Measurements from ENCODE around the gene FBLN1. TPM values are rescaled to one million over a fixed set of nuclear protein-coding genes. Genes with fewer than 3 reads are reported as not detected.

Gene FBLN1
- total and polyA plus RNA-seq, 2 of the 13 experiments (the other 11 are each of a cell fraction or from before 2014, with no cell fraction given), result 37.3 to 103 TPM

DNA sequence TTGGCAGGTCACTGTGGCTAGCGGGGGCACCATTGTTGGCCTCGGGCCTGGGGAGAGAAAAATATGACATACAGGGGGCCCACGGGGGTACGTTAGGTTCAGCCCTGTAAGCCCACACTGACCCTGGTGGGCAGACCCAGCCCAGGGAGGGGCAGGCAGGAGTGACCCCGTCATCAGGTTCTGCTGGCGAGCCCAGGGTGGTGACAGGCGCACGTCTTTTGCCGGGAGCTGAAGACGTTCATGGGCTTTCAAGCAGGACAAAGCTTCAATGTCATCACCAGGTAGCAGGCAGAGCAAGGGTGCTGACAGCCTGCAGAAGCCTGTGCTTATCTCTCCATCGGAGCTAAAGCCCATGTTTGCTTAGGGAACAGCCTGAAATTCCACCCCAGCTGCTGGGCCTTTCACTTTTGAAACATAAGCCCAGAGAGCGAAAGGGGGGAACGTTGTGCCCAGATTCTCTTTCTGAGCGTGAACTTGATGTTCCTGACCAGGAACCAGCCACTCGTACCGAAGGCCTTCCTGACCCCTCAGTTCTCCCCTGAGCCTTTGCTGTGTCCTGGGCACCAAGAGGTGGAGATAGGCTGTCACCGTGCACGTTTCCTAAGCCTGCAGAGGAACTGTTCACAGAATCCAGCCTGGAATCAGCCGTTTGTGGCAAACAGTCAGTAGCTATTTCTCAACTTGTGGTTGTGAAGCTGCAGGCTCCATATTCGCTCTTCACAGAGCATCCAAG, 94.9 kb downstream of the FBLN1 start (continued):
- TF ChIP-seq ATF7-NPFF (CRISPR knock-in tag; IDR thresholded peaks at IDR 0.05; ENCODE audit: low read depth) (0 out of 2 replicates have a peak, but pooled peaks have one; percentile 14), MTA1 (CRISPR knock-in tag; IDR thresholded peaks at IDR 0.05; ENCODE audit: borderline replicate concordance) (peak; percentile 37; the same call in 1 of the 2 replicates), FOXP1 (IDR thresholded peaks at IDR 0.05) (no peak), FOXP1 (CRISPR knock-in tag; IDR thresholded peaks at IDR 0.05) (no peak), HMG20B (CRISPR knock-in tag; conservative IDR thresholded peaks at IDR 0.05) (no peak), ZBTB1 (CRISPR knock-in tag; IDR thresholded peaks at IDR 0.05; ENCODE audit: borderline replicate concordance) (no peak), ZNF44 (CRISPR knock-in tag; IDR thresholded peaks at IDR 0.05) (no peak), ZNF674 (CRISPR knock-in tag; IDR thresholded peaks at IDR 0.05; ENCODE audit: low read depth) (no peak), ZNF569 (CRISPR knock-in tag; IDR thresholded peaks at IDR 0.05; ENCODE audit: borderline replicate concordance) (no peak), THAP7 (CRISPR knock-in tag; IDR thresholded peaks at IDR 0.05) (no peak), ZNF414 (CRISPR knock-in tag; IDR thresholded peaks at IDR 0.05) (0 out of 2 replicates have a peak, but pooled peaks have one; percentile 27), REXO4 (CRISPR knock-in tag; IDR thresholded peaks at IDR 0.05; ENCODE audit: borderline replicate concordance) (no peak), ZFAT (CRISPR knock-in tag; conservative IDR thresholded peaks at IDR 0.05) (no peak), ZMAT3 (CRISPR knock-in tag; conservative IDR thresholded peaks at IDR 0.05) (no peak), SIX4 (CRISPR knock-in tag; IDR thresholded peaks at IDR 0.05) (peak; percentile 71; the same call in 1 of the 2 replicates), GABPB1 (CRISPR knock-in tag; IDR thresholded peaks at IDR 0.05) (no peak), ZNF136 (CRISPR knock-in tag; IDR thresholded peaks at IDR 0.05; ENCODE audit: low read depth) (no peak), HOXA9 (CRISPR knock-in tag; IDR thresholded peaks at IDR 0.05; ENCODE audit: borderline replicate concordance) (no peak), ZNF253 (CRISPR knock-in tag; IDR thresholded peaks at IDR 0.05; ENCODE audit: borderline replicate concordance) (no peak), MLX (CRISPR knock-in tag; IDR thresholded peaks at IDR 0.05) (no peak), HDAC2 (CRISPR knock-in tag; IDR thresholded peaks at IDR 0.05) (peak; percentile 81), NFYB (CRISPR knock-in tag; IDR thresholded peaks at IDR 0.05) (no peak), SRY (CRISPR knock-in tag; IDR thresholded peaks at IDR 0.05) (no peak), ATM (IDR thresholded peaks at IDR 0.05; ENCODE audit: borderline replicate concordance) (no peak), BCL6 (CRISPR knock-in tag; IDR thresholded peaks at IDR 0.05) (peak; percentile 81), GATA4 (IDR thresholded peaks at IDR 0.05; ENCODE audit: borderline replicate concordance, low read depth) (no peak), CCAR2 (optimal IDR thresholded peaks at IDR 0.05; ENCODE audit: low read depth, low read length) (no peak)
- TF ChIP-seq, protein P1, sequence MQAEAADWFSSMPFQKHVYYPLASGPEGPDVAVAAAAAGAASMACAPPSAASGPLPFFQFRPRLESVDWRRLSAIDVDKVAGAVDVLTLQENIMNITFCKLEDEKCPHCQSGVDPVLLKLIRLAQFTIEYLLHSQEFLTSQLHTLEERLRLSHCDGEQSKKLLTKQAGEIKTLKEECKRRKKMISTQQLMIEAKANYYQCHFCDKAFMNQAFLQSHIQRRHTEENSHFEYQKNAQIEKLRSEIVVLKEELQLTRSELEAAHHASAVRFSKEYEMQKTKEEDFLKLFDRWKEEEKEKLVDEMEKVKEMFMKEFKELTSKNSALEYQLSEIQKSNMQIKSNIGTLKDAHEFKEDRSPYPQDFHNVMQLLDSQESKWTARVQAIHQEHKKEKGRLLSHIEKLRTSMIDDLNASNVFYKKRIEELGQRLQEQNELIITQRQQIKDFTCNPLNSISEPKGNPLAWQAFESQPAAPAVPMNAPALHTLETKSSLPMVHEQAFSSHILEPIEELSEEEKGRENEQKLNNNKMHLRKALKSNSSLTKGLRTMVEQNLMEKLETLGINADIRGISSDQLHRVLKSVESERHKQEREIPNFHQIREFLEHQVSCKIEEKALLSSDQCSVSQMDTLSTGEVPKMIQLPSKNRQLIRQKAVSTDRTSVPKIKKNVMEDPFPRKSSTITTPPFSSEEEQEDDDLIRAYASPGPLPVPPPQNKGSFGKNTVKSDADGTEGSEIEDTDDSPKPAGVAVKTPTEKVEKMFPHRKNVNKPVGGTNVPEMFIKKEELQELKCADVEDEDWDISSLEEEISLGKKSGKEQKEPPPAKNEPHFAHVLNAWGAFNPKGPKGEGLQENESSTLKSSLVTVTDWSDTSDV (CRISPR knock-in tag; IDR thresholded peaks at IDR 0.05), result no peak

All from HepG2 (cell line).